ENCODE data around the gene LRSAM1.

The LRSAM1 gene

DNA sequence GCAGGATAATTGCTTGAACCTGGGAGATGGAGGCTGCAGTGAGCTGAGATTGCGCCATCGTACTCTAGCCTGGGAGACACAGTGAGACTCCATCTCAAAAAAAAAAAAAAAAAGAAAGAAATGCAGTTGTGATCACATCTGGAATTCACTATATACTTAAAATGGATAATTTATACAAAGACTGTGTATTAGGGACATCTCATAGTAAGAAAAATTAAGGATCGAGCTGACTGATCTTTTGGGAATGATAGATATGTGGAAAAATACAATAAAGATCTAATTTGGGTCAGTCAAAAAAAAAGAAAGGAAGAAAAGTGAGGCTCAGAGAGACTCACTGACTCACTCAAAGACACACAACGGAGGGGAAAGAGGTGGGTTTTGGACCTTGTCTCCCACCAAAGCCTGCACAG lies 87.5 kb downstream of the LRSAM1 start:
- H3K4me1 ChIP-seq (ENCODE audit: low read length) = no peaks in the 10 kb centered on the region
- H3K36me3 ChIP-seq (replicated peaks; ENCODE audit: low read depth, low read length) = no peaks in the 10 kb centered on the region
- H4K20me1 ChIP-seq (ENCODE audit: insufficient read depth, low read length) = no peaks in the 10 kb centered on the region
- H3K9ac ChIP-seq (ENCODE audit: low read length) = no peak overlapping the region
- no peak overlapping the region for H3K27ac ChIP-seq (ENCODE audit: low read length)
- H3K4me2 ChIP-seq (ENCODE audit: low read length) = no peak overlapping the region
- no peak overlapping the region for H2AFZ ChIP-seq (ENCODE audit: low read depth, low read length)
- H3K79me2 ChIP-seq (ENCODE audit: low read length) = no peaks in the 10 kb centered on the region
- H3K4me3 ChIP-seq (ENCODE audit: low read length) = no peak overlapping the region
- no peaks in the 10 kb centered on the region for H3K27me3 ChIP-seq (ENCODE audit: low read depth, low read length)
- no peak for TF ChIP-seq EZH2phosphoT487 (IDR thresholded peaks at IDR 0.05; ENCODE audit: low read depth)
- TF ChIP-seq, protein P1, sequence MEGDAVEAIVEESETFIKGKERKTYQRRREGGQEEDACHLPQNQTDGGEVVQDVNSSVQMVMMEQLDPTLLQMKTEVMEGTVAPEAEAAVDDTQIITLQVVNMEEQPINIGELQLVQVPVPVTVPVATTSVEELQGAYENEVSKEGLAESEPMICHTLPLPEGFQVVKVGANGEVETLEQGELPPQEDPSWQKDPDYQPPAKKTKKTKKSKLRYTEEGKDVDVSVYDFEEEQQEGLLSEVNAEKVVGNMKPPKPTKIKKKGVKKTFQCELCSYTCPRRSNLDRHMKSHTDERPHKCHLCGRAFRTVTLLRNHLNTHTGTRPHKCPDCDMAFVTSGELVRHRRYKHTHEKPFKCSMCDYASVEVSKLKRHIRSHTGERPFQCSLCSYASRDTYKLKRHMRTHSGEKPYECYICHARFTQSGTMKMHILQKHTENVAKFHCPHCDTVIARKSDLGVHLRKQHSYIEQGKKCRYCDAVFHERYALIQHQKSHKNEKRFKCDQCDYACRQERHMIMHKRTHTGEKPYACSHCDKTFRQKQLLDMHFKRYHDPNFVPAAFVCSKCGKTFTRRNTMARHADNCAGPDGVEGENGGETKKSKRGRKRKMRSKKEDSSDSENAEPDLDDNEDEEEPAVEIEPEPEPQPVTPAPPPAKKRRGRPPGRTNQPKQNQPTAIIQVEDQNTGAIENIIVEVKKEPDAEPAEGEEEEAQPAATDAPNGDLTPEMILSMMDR (IDR thresholded peaks at IDR 0.05; ENCODE audit: low read depth, low read length) = no peak
- H3K9me3 ChIP-seq (ENCODE audit: insufficient read depth, low read length) = no peaks in the 10 kb centered on the region

DNA sequence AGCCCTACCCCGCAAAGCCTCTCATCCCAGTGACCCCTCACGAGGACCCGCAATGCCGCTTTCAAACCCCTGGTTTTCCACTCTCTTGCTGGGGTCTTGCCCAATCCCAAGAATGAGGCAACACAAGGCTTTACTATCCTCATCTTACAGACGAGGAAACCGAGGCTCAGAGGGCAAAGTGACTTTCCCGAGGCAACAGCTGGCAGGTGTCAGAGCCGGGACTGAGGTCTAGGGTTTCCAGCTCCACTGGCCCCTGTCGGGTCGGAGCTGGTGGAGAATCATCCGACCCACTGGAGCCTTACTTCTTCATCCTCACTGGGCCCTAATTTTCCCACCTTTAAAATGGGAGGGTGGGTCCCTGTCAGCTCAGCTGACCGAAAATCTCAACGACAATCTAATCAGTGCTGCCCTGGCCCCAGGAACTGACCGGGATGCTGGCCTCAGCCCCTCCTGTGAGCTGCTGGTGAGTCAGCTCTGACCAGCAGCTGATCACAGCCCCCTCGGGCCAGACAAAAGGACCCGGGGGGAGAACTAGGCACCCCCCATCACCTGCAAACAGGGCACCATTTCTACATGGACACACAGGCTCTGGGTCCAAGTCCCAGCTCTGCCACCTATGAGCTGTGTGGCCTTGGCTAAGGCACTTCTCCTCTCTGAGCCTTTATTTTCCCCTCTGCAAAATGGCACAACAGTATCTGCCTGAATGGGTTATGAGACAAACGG lies 88.1 kb downstream of the LRSAM1 start:
- Histone ChIP-seq H3K79me2 (ENCODE audit: low read length) (no peaks in the 10 kb centered on the region), H3K4me3 (ENCODE audit: low read length) (no peak overlapping the region), H2AFZ (ENCODE audit: low read depth, low read length) (no peak overlapping the region), H3K9me3 (ENCODE audit: insufficient read depth, low read length) (no peaks in the 10 kb centered on the region), H3K9ac (ENCODE audit: low read length) (no peak overlapping the region), H3K4me1 (ENCODE audit: low read length) (no peaks in the 10 kb centered on the region), H3K27me3 (ENCODE audit: low read depth, low read length) (no peaks in the 10 kb centered on the region), H3K27ac (ENCODE audit: low read length) (no peak overlapping the region), H4K20me1 (ENCODE audit: insufficient read depth, low read length) (no peaks in the 10 kb centered on the region), H3K4me2 (ENCODE audit: low read length) (no peak overlapping the region), H3K36me3 (replicated peaks; ENCODE audit: low read depth, low read length) (no peaks in the 10 kb centered on the region)
- no peak for TF ChIP-seq EZH2phosphoT487 (IDR thresholded peaks at IDR 0.05; ENCODE audit: low read depth)
- TF ChIP-seq, protein P1 (IDR thresholded peaks at IDR 0.05; ENCODE audit: low read depth, low read length) = no peak

DNA sequence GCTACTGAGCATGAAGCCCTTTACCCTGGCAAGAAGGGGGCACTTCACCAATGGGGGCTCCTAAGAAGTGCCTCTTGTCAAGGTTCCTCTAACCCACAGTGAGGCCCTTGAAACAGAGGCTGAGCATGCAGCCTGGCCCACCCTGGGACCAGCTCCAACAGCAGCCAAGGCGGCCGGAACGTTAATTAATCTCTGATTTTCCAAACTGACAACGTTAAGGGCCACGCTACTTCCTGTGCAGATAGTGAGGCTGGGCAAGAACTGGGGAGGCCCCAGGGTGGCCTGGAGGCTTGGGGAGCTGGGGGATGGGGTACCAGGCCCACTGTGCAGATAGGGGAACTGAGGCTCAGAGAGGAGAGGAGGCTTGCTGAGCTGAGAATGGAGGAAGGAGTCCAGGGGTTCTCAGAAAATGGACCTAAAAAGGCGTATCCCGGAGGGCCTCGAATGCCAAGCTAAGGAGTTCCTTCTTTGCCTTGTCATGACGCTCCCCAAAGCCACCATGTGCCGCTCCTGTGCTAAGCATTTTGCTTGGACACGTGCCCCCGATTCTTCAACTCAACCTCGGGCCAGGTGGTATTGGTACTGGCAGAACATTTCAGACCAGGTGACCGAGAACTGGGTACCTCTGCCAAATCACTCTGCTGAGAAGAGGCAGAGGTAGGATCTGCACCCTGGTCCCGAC lies 88.8 kb downstream of the LRSAM1 start:
- Histone ChIP-seq H3K27ac (ENCODE audit: low read length) (no peak overlapping the region), H3K79me2 (ENCODE audit: low read length) (no peaks in the 10 kb centered on the region)
- TF ChIP-seq EZH2phosphoT487 (IDR thresholded peaks at IDR 0.05; ENCODE audit: low read depth) = no peak
- TF ChIP-seq, protein P1 (IDR thresholded peaks at IDR 0.05; ENCODE audit: low read depth, low read length) = no peak

DNA sequence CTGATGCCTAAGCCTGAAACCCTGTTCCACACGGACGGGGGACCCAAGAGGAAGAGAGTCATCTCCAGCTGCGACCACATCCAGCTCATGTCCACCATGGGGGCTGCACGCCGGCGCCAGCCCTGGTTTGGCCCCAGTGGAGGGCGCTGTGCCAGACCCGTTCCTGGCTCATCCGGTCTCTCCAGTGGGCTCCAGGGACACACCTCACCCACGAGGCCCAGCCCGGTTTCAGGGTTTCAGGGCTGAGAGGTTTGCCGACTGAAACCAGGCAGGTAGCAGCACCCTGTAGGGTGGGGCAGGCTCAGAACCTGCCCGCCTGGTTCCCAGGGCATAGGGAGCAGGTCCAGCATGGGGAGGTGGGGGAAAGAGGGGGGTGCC lies 89.3 kb downstream of the LRSAM1 start:
- Histone ChIP-seq H3K36me3 (replicated peaks; ENCODE audit: low read depth, low read length) (no peaks in the 10 kb centered on the region), H3K4me2 (ENCODE audit: low read length) (no peak overlapping the region), H2AFZ (ENCODE audit: low read depth, low read length) (no peak overlapping the region), H3K27me3 (ENCODE audit: low read depth, low read length) (no peaks in the 10 kb centered on the region), H3K4me3 (ENCODE audit: low read length) (no peak overlapping the region), H3K9ac (ENCODE audit: low read length) (no peak overlapping the region), H3K4me1 (ENCODE audit: low read length) (peaks cover 8% of the 10 kb centered on the region), H3K27ac (ENCODE audit: low read length) (no peak overlapping the region), H4K20me1 (ENCODE audit: insufficient read depth, low read length) (no peaks in the 10 kb centered on the region), H3K9me3 (ENCODE audit: insufficient read depth, low read length) (no peaks in the 10 kb centered on the region), H3K79me2 (ENCODE audit: low read length) (no peaks in the 10 kb centered on the region)
- TF ChIP-seq, protein P1 (IDR thresholded peaks at IDR 0.05; ENCODE audit: low read depth, low read length) = no peak
- TF ChIP-seq EZH2phosphoT487 (IDR thresholded peaks at IDR 0.05; ENCODE audit: low read depth) = no peak

More for the DNA sequence above, 88.8 kb downstream of the LRSAM1 start:
- no peaks in the 10 kb centered on the region for H3K9me3 ChIP-seq (ENCODE audit: insufficient read depth, low read length)
- H4K20me1 ChIP-seq (ENCODE audit: insufficient read depth, low read length) = no peaks in the 10 kb centered on the region
- H3K4me2 ChIP-seq (ENCODE audit: low read length) = no peak overlapping the region
- no peaks in the 10 kb centered on the region for H3K36me3 ChIP-seq (replicated peaks; ENCODE audit: low read depth, low read length)
- H3K4me1 ChIP-seq (ENCODE audit: low read length) = peaks cover 3% of the 10 kb centered on the region
- H2AFZ ChIP-seq (ENCODE audit: low read depth, low read length) = no peak overlapping the region
- no peak overlapping the region for H3K4me3 ChIP-seq (ENCODE audit: low read length)
- no peak overlapping the region for H3K9ac ChIP-seq (ENCODE audit: low read length)
- no peaks in the 10 kb centered on the region for H3K27me3 ChIP-seq (ENCODE audit: low read depth, low read length)
